HepG2 (cell line): ENCODE measurements around the gene GGA2.
"Not testable (repeated sequence)": the region's sequence is repeated elsewhere in the genome, so short reads cannot be mapped to it uniquely, and the experiment has no call there.

Experiments used
- CC2D1A ChIP-seq: sonication (generic); formaldehyde crosslinking; IDR thresholded peaks from 2 replicates; pipeline ENCODE4 v1.8.1; 2023; ENCODE audit warnings: mild to moderate bottlenecking, missing genetic modification reagents
- NAIF1 ChIP-seq: sonication (generic); formaldehyde crosslinking; IDR thresholded peaks from 2 replicates; pipeline ENCODE4 v1.5.0; 2020; ENCODE audit warnings: mild to moderate bottlenecking, missing genetic modification reagents, borderline replicate concordance
- NFE2 ChIP-seq: sonication (generic); formaldehyde crosslinking; IDR thresholded peaks from 2 replicates; pipeline ENCODE4 v1.4.0; 2020; ENCODE audit warnings: missing genetic modification reagents
- NFE2L2 ChIP-seq: fragments of 150-350 bp; IDR thresholded peaks from 2 replicates; pipeline ENCODE4 v1.6.1; 2014; ENCODE audit warnings: low read length
- NFYB ChIP-seq: sonication (generic); formaldehyde crosslinking; IDR thresholded peaks from 2 replicates; pipeline ENCODE4 v1.4.0; 2020; ENCODE audit warnings: missing genetic modification reagents
- POLR2A ChIP-seq, 2 experiments: IDR thresholded peaks; 2 replicates each; pipeline ENCODE4 v1.6.1; 2011; ENCODE audit warnings: low read depth in 2 of 2, low read length in 2 of 2, mild to moderate bottlenecking in 1 of 2, moderate library complexity in 1 of 2; ENCODE audit not compliant: insufficient read depth in 1 of 2
- POLR2AphosphoS5 ChIP-seq: IDR thresholded peaks from 2 replicates; pipeline ENCODE4 v1.6.1; 2012; ENCODE audit warnings: low read depth, low read length
- PPARG ChIP-seq: conservative IDR thresholded peaks from 2 replicates; pipeline ENCODE4 v1.6.1; 2016; ENCODE audit warnings: missing biosample characterization, missing genetic modification reagents
- RXRA ChIP-seq: sonication (generic); formaldehyde crosslinking; IDR thresholded peaks from 2 replicates; pipeline ENCODE4 v1.5.1; 2020; ENCODE audit warnings: missing genetic modification reagents
- SP140L ChIP-seq: sonication (generic); formaldehyde crosslinking; IDR thresholded peaks from 2 replicates; pipeline ENCODE4 v1.4.0; 2020; ENCODE audit warnings: missing genetic modification reagents, borderline replicate concordance
- ZBTB8A ChIP-seq: sonication (generic); formaldehyde crosslinking; IDR thresholded peaks from 2 replicates; pipeline ENCODE4 v1.4.0; 2020; ENCODE audit warnings: mild to moderate bottlenecking, low read depth, missing genetic modification reagents, borderline replicate concordance
- ZNF274 ChIP-seq: sonication (generic); formaldehyde crosslinking; IDR thresholded peaks from 2 replicates; pipeline ENCODE4 v1.5.1; 2020; ENCODE audit warnings: mild to moderate bottlenecking, missing genetic modification reagents
- TF ChIP-seq, protein P1 (sequence below), 2 experiments: fragments of 450-650 bp in 1 of 2; sonication (generic) in 1 of 2; formaldehyde crosslinking in 1 of 2; IDR thresholded peaks; 2 replicates each; pipeline versions ENCODE4 v1.6.1 to v1.8.0; 2016 to 2022; ENCODE audit warnings: antibody characterized with exemption in 1 of 2, mild to moderate bottlenecking in 1 of 2, missing genetic modification reagents in 1 of 2
- TF ChIP-seq, protein P2 (sequence below), 2 experiments: sonication (generic) in 1 of 2; formaldehyde crosslinking in 1 of 2; IDR thresholded peaks; 2 replicates each; pipeline versions ENCODE4 v1.4.0 to v1.6.1; 2016 to 2020; ENCODE audit warnings: borderline replicate concordance in 1 of 2, low read depth in 1 of 2, mild to moderate bottlenecking in 1 of 2, missing genetic modification reagents in 1 of 2

DNA sequence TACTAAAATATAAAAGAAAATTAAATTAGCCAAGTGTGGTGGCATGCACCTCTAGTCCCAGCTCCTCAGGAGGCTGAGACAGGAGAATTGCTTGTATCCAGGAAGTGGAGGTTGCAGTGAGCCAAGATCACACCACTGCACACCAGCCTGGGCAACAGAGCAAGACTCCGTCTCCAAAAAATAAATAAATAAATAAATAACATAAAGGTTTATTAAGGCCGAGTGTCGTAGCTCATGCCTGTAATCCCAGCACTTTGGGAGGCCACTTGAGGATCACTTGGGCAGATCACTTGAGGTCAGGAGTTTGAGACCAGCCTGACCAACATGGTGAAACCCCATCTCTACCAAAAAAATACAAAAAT, 30.5 kb upstream of the GGA2 start:
- TF ChIP-seq RXRA (CRISPR knock-in tag); POLR2AphosphoS5; NFYB (CRISPR knock-in tag); PPARG (CRISPR knock-in tag); CC2D1A; NFE2; NAIF1 (CRISPR knock-in tag); NFE2L2; POLR2A (IDR thresholded peaks at IDR 0.05; ENCODE audit: insufficient read depth in 1 of 2, low read depth in 2 of 2, low read length in 2 of 2); ZBTB8A (CRISPR knock-in tag); SP140L (CRISPR knock-in tag); ZNF274: not testable (repeated sequence)
- TF ChIP-seq, protein P1, sequence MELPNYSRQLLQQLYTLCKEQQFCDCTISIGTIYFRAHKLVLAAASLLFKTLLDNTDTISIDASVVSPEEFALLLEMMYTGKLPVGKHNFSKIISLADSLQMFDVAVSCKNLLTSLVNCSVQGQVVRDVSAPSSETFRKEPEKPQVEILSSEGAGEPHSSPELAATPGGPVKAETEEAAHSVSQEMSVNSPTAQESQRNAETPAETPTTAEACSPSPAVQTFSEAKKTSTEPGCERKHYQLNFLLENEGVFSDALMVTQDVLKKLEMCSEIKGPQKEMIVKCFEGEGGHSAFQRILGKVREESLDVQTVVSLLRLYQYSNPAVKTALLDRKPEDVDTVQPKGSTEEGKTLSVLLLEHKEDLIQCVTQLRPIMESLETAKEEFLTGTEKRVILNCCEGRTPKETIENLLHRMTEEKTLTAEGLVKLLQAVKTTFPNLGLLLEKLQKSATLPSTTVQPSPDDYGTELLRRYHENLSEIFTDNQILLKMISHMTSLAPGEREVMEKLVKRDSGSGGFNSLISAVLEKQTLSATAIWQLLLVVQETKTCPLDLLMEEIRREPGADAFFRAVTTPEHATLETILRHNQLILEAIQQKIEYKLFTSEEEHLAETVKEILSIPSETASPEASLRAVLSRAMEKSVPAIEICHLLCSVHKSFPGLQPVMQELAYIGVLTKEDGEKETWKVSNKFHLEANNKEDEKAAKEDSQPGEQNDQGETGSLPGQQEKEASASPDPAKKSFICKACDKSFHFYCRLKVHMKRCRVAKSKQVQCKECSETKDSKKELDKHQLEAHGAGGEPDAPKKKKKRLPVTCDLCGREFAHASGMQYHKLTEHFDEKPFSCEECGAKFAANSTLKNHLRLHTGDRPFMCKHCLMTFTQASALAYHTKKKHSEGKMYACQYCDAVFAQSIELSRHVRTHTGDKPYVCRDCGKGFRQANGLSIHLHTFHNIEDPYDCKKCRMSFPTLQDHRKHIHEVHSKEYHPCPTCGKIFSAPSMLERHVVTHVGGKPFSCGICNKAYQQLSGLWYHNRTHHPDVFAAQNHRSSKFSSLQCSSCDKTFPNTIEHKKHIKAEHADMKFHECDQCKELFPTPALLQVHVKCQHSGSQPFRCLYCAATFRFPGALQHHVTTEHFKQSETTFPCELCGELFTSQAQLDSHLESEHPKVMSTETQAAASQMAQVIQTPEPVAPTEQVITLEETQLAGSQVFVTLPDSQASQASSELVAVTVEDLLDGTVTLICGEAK (IDR thresholded peaks at IDR 0.05) = not testable (repeated sequence)
- TF ChIP-seq, protein P1 (CRISPR knock-in tag; IDR thresholded peaks at IDR 0.05) = not testable (repeated sequence)
- TF ChIP-seq, protein P2, sequence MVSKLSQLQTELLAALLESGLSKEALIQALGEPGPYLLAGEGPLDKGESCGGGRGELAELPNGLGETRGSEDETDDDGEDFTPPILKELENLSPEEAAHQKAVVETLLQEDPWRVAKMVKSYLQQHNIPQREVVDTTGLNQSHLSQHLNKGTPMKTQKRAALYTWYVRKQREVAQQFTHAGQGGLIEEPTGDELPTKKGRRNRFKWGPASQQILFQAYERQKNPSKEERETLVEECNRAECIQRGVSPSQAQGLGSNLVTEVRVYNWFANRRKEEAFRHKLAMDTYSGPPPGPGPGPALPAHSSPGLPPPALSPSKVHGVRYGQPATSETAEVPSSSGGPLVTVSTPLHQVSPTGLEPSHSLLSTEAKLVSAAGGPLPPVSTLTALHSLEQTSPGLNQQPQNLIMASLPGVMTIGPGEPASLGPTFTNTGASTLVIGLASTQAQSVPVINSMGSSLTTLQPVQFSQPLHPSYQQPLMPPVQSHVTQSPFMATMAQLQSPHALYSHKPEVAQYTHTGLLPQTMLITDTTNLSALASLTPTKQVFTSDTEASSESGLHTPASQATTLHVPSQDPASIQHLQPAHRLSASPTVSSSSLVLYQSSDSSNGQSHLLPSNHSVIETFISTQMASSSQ (IDR thresholded peaks at IDR 0.05; ENCODE audit: low read depth) = not testable (repeated sequence)
- TF ChIP-seq, protein P2 (CRISPR knock-in tag; IDR thresholded peaks at IDR 0.05; ENCODE audit: borderline replicate concordance) = not testable (repeated sequence)
